ENCODE data around the gene FNDC3A.

GRCh38 chr13:49093376-49093775 is 117.7 kb downstream of the FNDC3A start:
- TF ChIP-seq CTCF (IDR thresholded peaks at IDR 0.05; ENCODE audit: low read depth, low read length) (no peak), POLR2A (IDR thresholded peaks at IDR 0.05; ENCODE audit: extremely low read depth, insufficient read length) (no peak), MAX (IDR thresholded peaks at IDR 0.05; ENCODE audit: low read depth, low read length) (no peak), MYC (IDR thresholded peaks at IDR 0.05; ENCODE audit: low read depth, low read length) (no peak)

Data from NB4 (cell line).